Measurements from ENCODE around the gene ZNF672.
A peak's percentile ranks its signal among the peaks of the same experiment; 100 is the strongest.
"Not testable (repeated sequence)": the region's sequence is repeated elsewhere in the genome, so short reads cannot be mapped to it uniquely, and the experiment has no call there.

ZNF672 gene

DNA sequence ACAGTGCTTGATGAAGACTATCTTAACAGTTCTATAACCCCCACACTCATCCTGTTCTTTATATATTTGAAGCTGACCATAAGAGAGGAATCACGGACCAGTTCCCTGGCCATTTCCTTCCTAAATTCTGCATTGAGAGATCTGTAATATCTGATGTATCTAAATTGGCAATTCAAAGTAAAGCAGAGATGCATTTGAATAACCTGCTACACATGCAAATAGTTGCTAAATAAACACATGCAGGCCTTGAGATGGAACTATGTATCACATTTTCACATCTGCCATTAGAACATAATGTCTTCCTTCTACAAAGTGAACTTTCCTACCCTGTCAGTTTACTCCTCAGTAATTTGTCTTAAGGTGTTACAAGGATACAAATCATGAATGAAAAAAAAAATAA lies 47.6 kb downstream of the ZNF672 start:
- no peak for DNase-seq

DNA sequence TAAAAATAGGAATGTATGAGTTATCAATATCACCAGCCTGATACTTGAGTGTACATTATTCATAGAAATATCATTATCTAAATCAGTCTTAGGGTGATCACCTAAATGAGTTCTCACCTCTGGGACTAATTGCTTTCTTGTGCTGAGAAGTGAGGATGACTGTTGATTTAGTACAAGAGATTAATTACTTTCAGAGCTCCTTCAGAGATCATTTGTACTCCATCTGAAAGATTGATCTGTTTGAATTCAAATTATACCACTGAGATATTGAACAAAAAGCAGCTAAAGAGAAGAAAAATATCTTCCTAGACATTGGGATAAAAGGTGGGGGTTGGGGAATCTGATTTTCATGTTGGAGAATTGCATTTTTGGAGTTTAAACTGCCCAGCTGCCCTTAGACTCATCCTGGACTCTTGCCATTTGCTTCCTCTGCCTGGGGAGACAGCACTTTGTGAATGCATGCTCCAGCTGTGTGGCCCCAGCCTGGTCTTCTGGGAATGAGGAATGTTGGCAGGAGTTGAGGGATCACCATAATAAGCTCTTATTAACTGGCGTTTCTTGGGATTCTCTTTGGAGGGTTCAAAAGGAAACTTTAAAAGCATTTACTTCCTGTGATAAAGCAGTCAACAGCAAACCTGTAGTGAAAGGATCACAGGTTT lies 48.3 kb downstream of the ZNF672 start:
- DNase-seq: peak in 1 of 51 donors; percentile 5

DNA sequence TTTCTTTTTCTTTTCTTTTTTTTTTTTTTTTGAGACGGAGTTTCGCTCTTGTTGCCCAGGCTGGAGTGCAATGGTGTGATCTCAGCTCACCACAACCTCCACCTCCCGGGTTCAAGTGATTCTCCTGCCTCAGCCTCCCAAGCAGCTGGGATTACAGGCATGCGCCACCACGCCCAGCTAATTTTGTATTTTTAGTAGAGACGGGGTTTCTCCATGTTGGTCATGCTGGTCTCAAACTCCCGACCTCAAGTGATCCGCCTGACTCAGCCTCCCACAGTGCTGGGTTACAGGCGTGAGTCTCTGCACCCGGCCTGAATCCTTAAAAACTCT lies 51.9 kb downstream of the ZNF672 start:
- not testable (repeated sequence) for DNase-seq

DNA sequence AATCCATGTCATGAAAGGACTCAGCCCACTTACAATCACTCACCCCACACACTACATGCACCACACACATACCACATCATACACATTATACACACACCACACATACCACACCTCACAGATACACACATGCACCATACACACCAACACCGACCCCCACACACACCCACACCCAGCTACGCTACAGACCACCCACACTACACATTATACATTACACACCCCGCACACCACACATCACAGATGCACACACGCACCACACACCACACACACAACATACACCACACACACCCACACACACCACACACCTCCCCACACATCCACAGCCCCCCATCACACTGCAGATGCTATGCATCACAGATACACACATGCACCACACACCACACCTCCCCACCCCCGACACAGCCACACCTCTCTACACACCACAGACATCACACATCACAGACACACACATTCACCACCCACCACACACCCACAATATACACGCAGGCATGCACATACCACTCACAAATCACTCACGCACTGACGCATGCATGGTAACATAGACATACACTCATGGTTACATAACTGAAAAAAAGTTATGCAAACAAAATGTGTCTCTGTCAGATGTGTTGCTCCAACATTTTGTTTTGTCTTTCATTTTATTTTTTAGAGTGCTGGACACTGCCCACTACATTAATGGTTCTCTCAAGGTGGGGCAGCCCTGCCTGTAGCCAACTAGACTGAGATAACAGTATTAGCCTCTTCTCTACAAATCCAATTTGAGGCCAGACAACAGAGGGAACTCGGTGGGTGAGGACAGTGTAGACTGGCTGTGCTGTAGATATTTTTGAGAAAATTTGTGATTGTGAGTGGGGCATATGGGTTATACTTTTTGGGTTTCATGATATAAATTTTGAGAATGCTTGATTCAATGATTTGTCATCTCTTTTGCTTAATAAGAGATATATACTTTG lies 52.8 kb downstream of the ZNF672 start:
- DNase-seq: no peak

DNA sequence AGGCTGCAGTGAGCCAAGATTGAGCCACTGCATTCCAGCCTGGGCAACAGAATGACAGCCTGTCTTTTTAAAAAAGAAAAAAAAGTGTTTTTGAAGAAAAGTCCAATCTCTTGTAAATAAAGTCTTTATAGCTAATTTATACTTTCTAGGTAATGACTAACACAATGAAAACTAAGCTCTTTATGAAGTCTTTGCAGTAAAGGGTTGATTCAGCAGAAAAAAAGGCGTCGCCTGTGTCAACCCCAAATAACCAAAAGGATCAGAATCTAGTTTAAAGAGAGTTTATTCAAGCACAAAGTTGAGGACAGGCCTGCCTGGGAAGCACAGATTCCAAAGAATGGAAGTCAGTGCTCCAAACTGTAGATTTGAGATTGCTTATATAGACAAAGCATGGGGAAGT lies 53.7 kb downstream of the ZNF672 start:
- no peak for DNase-seq

DNA sequence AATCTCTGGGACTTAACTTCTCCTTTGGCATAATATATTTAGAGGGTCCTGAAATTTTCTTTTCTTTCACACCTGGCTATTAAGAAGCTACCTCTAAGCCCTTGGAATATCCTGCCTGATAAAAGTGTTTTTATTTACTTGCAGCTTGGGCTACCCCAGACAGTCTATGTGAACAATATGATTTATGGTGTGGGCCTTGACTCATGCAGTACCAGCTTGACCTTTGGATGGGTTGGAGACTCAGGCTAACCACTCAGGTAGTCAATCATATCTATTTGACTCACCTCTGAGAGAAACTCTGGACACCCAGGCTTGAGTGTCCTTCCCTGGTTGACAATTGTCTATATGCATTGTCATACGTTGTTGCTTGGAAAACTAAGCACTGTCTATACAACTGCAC lies 54.6 kb downstream of the ZNF672 start:
- no peak for DNase-seq

DNA sequence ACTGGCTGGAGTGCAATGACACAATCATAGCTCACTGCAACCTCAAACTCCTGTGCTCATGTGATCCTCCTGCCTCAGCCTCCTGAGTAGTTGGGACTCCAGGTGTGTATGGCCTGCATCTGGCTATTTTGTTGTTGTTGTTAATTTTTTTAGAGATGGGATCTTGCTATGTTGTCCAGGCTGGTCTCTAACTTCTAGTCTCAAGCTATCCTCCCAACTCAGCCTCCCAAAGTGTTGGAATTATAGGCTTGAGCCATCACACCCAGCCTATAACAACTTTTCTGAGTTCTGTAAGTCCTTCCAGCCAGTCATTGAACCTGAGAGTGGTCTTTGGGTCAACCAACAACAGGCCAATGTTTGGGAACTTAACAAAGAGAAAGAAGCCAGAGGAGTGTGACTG lies 56.8 kb downstream of the ZNF672 start:
- no peak for DNase-seq

DNA sequence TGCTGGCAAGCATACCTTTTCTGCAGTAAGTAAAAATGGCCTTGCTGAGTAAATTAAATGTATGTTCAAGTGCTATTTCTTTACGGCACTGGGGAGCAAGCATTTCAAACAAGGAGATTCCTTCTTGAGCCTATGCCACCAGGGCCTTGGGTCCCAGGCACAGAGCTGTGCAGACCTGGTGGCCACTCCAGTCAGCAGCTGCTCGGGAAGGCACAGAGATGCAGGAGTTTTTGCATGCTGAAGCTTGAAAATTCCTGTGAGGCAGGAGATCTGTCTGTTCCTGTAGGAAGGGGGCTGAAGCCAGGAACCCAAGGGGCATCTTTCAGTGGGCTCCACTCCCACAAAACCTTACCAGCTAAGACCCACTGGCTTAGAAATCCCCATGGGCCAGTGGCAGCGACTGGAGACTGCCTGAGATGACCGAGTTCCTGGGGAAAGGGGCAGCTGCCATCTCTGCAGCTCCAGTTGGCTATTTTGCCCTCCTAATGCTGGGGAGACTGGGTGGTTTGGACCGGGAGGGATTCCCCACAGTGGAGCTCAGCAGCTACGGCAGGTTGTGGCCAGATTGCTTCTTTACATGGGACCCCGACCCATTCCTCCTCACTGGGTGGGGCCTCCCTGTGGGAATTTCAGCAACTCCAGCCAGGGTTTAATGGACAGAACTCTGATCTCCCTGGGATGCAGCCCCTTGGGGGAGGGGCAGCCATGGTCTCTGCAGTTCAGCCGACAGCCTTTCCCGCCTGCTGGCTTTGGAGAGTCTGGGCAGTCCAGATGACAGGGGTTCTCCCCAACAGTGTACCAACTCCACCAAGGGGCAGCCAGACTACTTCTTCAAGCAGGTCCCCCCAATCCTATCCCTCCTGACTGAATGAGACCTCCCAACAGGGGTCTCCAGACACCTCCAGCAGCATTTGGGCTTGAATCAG lies 59.7 kb downstream of the ZNF672 start:
- DNase-seq: no peak

Measured in hypothalamus (tissue), 51 donors.